GM12891 (cell line): ENCODE measurements around the gene NAV2.

Source experiments
- DNase-seq: peaks from one replicate; pipeline ENCODE4 v3.0.0; 2011; ENCODE audit warnings: low spot score; ENCODE audit not compliant: insufficient read length
- FAIRE-seq: peaks from 2 replicates; lab custom pipeline; 2011; peaks lifted over from hg19 to GRCh38; lab: Jason Lieb, UNC
- PAX5 ChIP-seq: IDR thresholded peaks from 2 replicates; pipeline ENCODE4 v1.6.1; 2011; ENCODE audit warnings: low read length, moderate library complexity, mild to moderate bottlenecking; ENCODE audit not compliant: insufficient read depth, severe bottlenecking
- POLR2A ChIP-seq: IDR thresholded peaks from 2 replicates; pipeline ENCODE4 v1.6.1; 2011; ENCODE audit warnings: low read depth, low read length, control low read depth
- POLR2AphosphoS5 ChIP-seq: IDR thresholded peaks from 2 replicates; pipeline ENCODE4 v1.6.1; 2011; ENCODE audit warnings: low read depth, low read length, control low read depth
- POU2F2 ChIP-seq: IDR thresholded peaks from 2 replicates; pipeline ENCODE4 v1.6.1; 2011; ENCODE audit warnings: low read depth, mild to moderate bottlenecking, control low read depth, low read length, moderate library complexity
- SPI1 ChIP-seq: IDR thresholded peaks from 2 replicates; pipeline ENCODE4 v1.6.1; 2011; ENCODE audit warnings: low read depth, low read length, control low read depth
- TAF1 ChIP-seq: IDR thresholded peaks from 2 replicates; pipeline ENCODE4 v1.6.1; 2011; ENCODE audit warnings: low read depth, low read length, control low read depth

NAV2 gene

DNA sequence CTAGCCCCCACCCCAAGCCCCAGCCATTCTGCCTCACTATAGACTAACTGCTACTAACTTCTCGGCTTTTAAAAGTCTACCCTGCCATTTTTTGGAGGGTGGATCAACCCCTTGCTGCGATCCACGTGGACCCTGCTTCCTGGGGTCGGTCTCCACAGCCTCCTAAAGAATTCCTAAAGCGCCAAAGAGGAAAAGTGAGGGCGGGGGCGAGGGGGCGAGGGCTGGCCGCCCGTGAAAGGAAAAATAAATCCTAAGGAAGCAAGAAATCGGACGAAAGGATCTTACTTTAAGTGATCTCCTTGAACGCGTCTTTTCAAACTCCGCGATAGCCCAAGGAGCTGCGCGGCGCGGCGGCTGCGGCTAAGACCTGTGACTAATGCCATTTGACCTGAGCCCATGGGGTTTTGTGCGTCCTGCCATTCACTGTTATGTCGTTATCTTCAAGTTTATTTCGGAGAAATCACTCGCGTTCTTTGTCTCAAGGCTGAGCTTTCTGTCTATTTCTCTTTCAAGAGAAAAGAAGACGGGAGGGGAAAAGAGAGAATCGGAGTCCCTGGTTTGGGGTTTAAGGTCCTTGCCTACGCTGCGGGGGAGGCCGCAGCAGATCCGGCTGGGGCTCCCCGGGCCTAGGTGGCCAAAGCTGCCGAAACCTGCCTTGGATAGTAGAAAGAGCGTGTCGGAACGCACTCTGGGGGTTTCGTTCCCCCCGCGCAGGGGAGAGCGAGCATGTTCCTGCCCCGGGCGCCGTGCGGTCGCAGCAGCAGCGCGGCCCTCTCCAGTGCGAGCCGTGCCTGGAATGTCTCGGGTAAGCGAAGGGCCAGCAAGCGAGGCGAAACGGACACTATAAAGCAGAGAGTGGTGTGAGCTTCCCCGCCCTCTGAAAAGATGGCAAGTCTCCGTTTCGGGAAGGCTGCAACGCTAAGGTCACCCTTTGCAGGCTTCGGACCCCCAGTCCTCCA is 450.5 kb downstream of the NAV2 start:
- FAIRE-seq (no peak), DNase-seq (no peak)
- TF ChIP-seq PAX5 = no peak
- no peak for TF ChIP-seq POU2F2
- TF ChIP-seq TAF1 = no peak
- no peak for TF ChIP-seq SPI1
- TF ChIP-seq POLR2AphosphoS5 = no peak
- no peak for TF ChIP-seq POLR2A

DNA sequence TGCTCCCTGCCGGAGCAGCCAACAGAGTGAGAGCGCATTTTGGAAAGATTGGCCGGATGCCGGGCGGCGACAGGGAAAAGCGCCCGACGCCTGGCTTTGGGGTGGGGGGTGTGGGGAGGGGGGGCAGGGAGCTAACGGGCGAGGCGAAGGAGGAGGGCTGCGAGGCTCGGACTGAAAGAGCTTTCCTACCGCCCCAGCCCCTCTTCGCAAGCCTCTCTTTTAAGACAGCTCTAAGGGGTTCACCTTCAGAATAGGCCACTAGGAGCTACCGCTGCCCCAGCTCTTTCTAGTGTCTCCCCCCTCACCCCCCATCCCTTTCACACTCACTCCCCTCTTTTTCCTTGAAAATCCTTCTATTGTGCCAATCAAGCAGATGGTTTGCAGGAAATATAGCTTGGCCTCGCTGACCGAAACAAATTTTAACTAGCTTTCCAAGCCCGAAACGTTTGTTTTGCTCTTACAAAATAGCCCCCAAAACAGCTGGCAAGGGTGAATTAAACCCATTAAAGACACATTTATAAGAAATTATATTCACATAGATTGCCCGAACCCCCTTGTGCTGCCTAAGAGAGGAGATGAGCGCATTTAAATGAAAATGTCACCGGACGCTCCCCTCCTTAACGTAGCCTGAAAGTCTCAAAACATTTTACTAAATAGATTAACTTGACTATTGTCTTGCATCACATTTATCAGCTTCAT is 451.3 kb downstream of the NAV2 start:
- TF ChIP-seq POLR2AphosphoS5 = no peak
- TF ChIP-seq TAF1 = no peak
- TF ChIP-seq POLR2A = no peak
- no peak for TF ChIP-seq PAX5
- no peak for TF ChIP-seq POU2F2
- TF ChIP-seq SPI1 = no peak
- no peak for DNase-seq
- no peak for FAIRE-seq
